Measurements from ENCODE around the gene ACTL7A.

GRCh38 chr9:108864446-108864845 lies 2.4 kb downstream of the ACTL7A start:
- TF ChIP-seq CTCF (IDR thresholded peaks at IDR 0.05) (no peak), POLR2A (IDR thresholded peaks at IDR 0.05) (no peak)

Measured in lower leg skin (tissue), 3 donors.